Stimulated activated CD4-positive, alpha-beta T cell treated with anti-CD3 and anti-CD28 coated beads, TNF-alpha, amount 100 ng/mL, for 24 hours (primary cell): ENCODE results near the gene PRAME.

Experiments
- DNase-seq, 3 experiments: peaks; one replicate each; pipeline ENCODE4 v3.0.0-alpha.2; 2020; ENCODE audit warnings: low read depth in 3 of 3

PRAME gene

GRCh38 chr22:22579869-22580604, 21.0 kb upstream of the PRAME start:
- no peak for DNase-seq

DNA sequence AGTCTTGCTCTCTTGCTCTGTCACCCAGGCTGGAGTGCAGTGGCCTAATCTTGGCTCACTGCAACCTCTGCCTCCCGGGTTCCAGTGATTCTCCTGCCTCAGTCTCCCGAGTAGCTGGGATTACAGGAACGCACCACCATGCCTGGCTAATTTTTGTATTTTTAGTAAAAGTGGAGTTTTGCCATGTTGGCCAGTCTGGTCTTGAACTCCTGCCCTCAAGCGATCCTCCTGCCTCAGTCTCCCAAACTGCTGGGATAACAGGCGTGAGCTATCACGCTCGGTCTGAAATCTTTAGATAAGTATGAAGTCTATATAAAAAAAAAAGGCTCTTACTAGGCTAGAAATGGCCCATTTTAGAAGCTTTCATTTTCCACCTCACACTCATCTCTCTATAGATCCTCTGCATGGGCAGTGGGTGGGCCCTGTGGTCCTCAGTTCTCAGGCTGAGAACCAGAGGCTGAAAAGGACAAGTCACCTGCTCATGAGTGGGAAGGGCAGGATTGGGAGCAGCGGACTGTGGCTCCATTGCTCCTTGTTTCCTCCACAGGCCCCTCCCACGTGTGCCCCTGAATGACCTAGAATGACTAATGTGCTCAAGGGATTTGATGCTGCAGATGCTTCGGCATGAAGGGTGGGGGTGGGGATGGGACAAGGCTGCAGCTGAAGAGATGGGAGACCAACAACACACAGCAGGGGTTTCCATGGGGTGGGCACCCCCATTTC, 19.8 kb upstream of the PRAME start:
- DNase-seq = no peak

GRCh38 chr22:22576989-22577427, 17.9 kb upstream of the PRAME start:
- DNase-seq = no peak

GRCh38 chr22:22576244-22576988, 17.4 kb upstream of the PRAME start:
- DNase-seq = peak in 1 of 3 experiments; percentile 32

- DNase-seq = no peak
Observed at GRCh38 chr22:22574361-22574760, 15.3 kb upstream of the PRAME start.

DNA sequence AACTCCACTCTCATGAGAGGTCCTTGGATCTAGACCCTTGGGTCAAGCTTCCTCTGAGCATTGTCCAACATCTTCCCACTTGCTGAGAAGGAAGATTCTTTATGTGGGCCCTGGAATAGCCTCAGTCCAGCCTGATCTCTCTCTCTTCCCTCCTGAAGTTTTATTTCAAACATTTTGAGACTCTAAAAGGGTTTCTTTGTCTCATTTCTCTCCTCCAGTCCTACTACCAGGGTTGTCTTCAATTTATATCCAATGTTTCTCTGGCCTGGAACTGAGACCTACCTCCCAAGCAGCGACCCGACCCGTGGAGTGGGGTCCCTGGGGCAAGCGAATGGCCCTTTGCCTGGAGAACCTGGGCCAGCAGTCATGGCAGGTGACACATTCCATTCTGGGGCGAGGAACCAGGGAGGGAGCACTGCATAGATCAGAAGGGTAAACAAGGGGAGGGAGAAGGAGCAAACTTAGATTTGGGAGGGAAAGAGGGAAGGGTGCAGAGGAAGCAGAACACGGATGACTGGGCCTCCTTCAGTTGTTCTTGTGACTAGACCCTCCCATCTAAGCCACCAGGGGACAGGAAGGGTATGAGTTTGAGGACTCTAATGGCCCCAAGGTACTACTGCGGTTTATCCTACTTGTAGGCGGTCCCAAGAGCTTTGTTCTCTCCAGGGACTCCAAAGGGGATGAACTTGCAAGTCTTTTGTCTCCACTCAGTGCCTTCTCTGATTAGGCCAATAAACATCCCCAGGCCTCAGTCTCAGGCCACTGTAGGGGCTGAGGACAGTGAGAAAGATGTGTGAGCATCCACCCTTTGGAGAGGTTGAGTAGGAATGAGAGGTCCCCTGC, 14.2 kb upstream of the PRAME start:
- DNase-seq = no peak

- DNase-seq = no peak
Observed at GRCh38 chr22:22571862-22572261, 12.8 kb upstream of the PRAME start.

GRCh38 chr22:22571429-22571828, 12.4 kb upstream of the PRAME start:
- no peak for DNase-seq

GRCh38 chr22:22569218-22569617, 10.2 kb upstream of the PRAME start:
- no peak for DNase-seq

DNA sequence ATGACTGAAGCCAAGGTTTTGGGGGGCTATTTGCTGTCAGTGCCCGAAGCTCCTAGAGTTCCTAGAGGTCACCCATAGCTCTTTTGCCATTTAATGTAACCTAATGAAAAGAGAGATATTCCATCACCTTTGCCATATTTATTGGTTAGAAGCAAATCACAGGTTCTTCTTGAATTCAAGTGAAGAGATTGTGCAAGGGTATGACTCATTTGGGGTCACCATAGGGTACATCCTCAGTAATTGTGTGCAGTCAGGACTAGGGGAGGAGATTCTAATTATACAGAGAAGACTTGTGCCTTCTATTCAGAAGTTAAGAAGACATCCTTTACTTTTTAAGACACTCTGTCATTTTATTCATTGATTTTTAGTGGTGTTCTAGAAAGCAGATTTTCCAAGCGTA, 6.9 kb upstream of the PRAME start:
- DNase-seq = no peak

DNA sequence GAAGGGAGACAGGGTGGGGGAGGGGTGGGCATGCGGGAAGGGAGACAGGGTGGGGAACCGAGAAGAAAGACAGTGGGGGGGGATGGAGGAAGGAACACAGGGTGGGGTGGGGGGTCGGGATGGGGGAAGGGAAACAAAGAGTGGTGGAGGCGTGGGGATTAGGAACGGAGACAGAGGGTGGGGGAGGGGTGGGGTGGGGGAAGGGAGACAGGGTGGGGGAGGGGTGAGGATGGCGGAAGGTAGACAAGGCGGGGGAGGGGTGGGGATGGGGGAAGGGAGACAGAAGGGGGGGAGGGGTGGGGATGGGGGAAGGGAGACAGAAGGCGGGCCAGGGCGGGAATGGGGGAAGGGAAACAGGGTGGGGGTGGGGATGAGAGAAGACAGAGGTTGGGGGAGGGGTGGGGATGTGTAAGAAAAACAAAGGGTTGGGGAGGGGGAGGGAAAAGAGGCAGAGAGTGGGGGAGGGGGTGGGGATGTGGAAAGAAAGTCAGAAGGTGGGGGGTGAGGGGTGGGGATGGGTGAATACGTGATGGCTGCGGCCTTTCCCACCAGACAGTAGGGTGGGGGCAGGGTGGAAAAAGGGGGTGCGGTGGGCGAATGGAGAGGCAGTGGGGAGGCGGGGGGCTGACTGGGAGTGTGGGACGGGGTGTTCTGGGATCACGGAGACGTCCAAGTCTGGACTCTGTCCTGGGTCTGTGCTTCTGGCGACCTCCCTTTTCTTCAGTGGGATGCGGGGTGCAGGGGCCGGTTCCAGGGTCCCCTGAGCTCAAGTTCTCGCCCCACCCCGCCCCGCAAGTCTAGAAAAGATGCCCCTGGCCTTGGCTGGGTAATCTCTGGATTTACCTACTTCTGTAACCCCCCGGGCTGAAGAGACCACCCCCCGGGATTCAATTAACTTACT, 744 bp downstream of the PRAME start:
- DNase-seq = no peak

DNA sequence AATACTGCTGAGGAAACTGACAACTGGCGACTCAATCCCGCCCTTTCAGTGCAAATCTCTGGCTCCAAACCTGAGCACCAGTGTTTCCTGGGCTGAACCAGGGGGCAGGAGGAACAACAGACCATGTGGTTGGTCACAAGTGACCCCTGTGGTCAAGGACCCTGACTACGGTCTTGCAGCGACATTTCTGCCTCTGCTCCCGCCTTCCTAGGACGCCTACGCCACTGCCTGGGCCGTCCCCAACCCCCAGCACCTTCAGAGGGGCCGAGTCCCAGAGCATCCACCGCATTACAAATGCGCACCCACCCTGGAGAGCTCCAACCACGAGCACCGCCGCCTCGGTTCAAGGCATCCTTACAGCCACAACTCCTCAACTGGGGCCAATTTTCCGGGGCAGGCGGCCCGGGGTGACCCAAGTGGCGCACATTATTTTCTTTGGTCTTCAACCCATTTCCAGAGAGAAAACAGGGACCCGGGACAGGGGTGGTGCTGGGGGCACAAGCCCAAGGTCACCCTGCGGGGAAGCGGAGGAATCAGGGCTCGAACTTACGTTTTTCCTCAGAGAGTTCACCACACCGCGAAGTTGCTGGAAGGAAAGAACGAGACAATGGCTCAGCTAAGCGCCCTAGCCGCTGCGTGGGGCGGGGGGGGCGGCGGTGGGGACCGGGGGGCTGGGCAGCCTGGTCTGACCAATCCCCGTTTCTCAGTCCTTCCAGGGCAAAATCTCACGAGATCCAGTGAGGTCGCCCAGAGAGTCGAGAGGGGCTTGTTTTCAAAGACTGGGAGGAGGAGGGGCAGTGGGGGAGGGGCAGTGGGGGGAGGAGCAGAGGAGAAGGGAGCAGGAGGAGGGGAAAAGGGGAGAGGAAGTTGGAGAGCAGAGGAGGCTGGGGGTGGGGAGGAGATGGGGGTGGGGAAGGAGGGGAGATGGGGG, 1.8 kb downstream of the PRAME start:
- DNase-seq = no peak

DNA sequence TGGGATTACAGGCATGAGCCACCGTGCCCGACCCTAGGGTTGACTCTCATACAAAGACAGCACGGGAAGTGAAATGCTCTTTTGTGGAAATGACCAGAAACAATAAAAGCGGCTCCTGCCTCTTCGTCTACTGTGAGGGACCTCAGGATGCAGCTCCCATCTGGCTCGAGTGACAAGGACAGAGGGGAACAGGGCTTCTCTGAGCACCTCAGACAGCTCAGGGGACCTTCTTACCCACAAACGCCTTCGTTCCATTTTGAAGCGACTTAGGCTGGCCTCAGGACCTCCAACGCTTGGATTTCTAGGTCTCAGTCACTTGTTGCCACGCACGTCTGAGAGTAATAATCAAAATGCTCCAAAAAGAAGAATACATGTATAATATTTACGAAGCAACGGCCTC, 2.5 kb downstream of the PRAME start:
- no peak for DNase-seq

DNA sequence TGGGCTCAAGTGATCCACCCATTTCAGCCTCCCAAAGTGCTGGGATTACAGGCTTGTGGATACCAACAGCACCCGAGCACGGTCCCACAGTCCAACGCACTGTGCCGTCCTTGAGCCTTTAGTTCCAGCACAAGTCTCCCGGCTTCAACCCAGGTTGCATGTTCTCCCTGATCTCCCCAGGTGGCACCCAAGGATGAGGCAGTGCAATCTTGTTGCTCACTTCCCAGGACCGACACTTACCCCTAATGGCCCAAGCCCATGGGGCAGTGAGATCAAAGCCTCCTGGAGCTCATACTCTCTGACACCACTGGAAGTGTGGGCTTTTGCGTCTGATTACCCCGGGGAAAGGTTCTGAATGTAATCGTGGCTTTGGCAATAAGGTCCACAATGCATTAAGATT, 3.5 kb downstream of the PRAME start:
- no peak for DNase-seq

GRCh38 chr22:22554587-22555284, 4.3 kb downstream of the PRAME start:
- no peak for DNase-seq

- DNase-seq = no peak
Observed at GRCh38 chr22:22553735-22554586, 5.1 kb downstream of the PRAME start.

- DNase-seq = no peak
Observed at GRCh38 chr22:22553141-22553540, 5.9 kb downstream of the PRAME start.

GRCh38 chr22:22552630-22553029, 6.4 kb downstream of the PRAME start:
- no peak for DNase-seq
